H4 (cell line): ENCODE measurements around the gene PIP4K2A. TPM values are rescaled to one million over a fixed set of nuclear protein-coding genes. Genes with fewer than 3 reads are reported as not detected.

ENCODE experiments used
- total RNA-seq: library from RNA; depleted of rRNA; stranded (reverse); fragments of >200 nt; shearing (Covaris generic); gene quantifications from 2 replicates; pipeline ENCODE4 v1.2.3, GENCODE V29; 2014; rRNA removed

The PIP4K2A gene
- total RNA-seq, 1 experiment from 2014 or later, result 10.8 TPM

Other genes with a start within 250 kb of the PIP4K2A start
- not detected in 2 replicates for gene ARMC3, start 213.5 kb upstream of the PIP4K2A start, total RNA-seq